ENCODE data around the gene MED10. TPM values are rescaled to one million over a fixed set of nuclear protein-coding genes. Genes with fewer than 3 reads are reported as not detected.

Gene MED10
- total RNA-seq = 10 to 100 TPM; 20.0 to 25.1 (median 22.7) TPM
- polyA plus RNA-seq = 29.4 TPM
- long read RNA-seq, donor 1, transcript MED10-201 (4 exons, 1,141 nt) = major isoform, 34 of 40 reads
- long read RNA-seq, donor 1, partial matches to known transcripts = 4 of 40 reads
- long read RNA-seq, donor 1, other reads (novel, unspliced or antisense) = 2 of 40 reads
- long read RNA-seq, donor 2, transcript MED10-201 (4 exons, 1,141 nt) = major isoform, 9 of 9 reads
- long read RNA-seq, donor 2, partial matches to known transcripts = 0 of 9 reads
- long read RNA-seq, donor 2, other reads (novel, unspliced or antisense) = 0 of 9 reads
- long read RNA-seq, donor 3, transcript MED10-201 (4 exons, 1,141 nt) = major isoform, 54 of 68 reads
- long read RNA-seq, donor 3, partial matches to known transcripts = 0 of 68 reads
- long read RNA-seq, donor 3, other reads (novel, unspliced or antisense) = 13 of 68 reads
- long read RNA-seq, donor 4, transcript MED10-201 (4 exons, 1,141 nt) = major isoform, 13 of 15 reads
- long read RNA-seq, donor 4, partial matches to known transcripts = 0 of 15 reads
- long read RNA-seq, donor 4, other reads (novel, unspliced or antisense) = 1 of 15 reads

- peaks cover 4% of the 10 kb centered on the region for H3K4me1 ChIP-seq (ENCODE audit: control insufficient read depth, insufficient read depth, low read length)
- no peaks in the 10 kb centered on the region for H3K9me3 ChIP-seq (ENCODE audit: control insufficient read depth, low read length)
- peak within 1 kb of the TSS; percentile 72 for H3K4me3 ChIP-seq (ENCODE audit: low read length)
- DNase-seq (peak; percentile 97 to 98 (median 98)), ATAC-seq (peak; percentile 100)
- peak within 1 kb of the TSS; percentile 69 for H3K27ac ChIP-seq (ENCODE audit: low read length)
- no peaks in the 10 kb centered on the region for H3K27me3 ChIP-seq (ENCODE audit: control insufficient read depth, insufficient read depth)
- intact Hi-C loops (cut with DNase I) = loop anchor here in 1 of 4 donors (5.0 kb wide), 1 partner anchor 199 kb away; no protein-coding TSS in a partner anchor
- under 1% methylated on average over 60 of the region's 60 CpGs for WGBS
Measured at GRCh38 chr5:6377905-6378765, at the start of gene MED10. TSS of gene MED10 (minus strand) at chr5:6378547. CDS start at chr5:6378483, 64 bp downstream.

GRCh38 chr5:6427694-6428093, 49.3 kb upstream of the MED10 start:
- Histone ChIP-seq H3K4me1 (ENCODE audit: control insufficient read depth, insufficient read depth, low read length) (peaks cover 3% of the 10 kb centered on the region), H3K4me3 (ENCODE audit: low read length) (no peak overlapping the region), H3K27me3 (ENCODE audit: control insufficient read depth, insufficient read depth) (no peaks in the 10 kb centered on the region), H3K9me3 (ENCODE audit: control insufficient read depth, low read length) (peaks cover 4% of the 10 kb centered on the region), H3K27ac (ENCODE audit: low read length) (no peak overlapping the region)
- ATAC-seq = no peak
- intact Hi-C loops (cut with DNase I) = no loop called here
- 84% methylated on average over 4 of the region's 4 CpGs for WGBS
- no peak for DNase-seq

- H3K9me3 ChIP-seq (ENCODE audit: control insufficient read depth, low read length) = peaks cover 7% of the 10 kb centered on the region
- H3K27ac ChIP-seq (ENCODE audit: low read length) = no peak overlapping the region
- intact Hi-C loops (cut with DNase I) = no loop called here
- DNase-seq = no peak
- no peak overlapping the region for H3K4me3 ChIP-seq (ENCODE audit: low read length)
- no peaks in the 10 kb centered on the region for H3K27me3 ChIP-seq (ENCODE audit: control insufficient read depth, insufficient read depth)
- no peak for ATAC-seq
- no peaks in the 10 kb centered on the region for H3K4me1 ChIP-seq (ENCODE audit: control insufficient read depth, insufficient read depth, low read length)
Measured at GRCh38 chr5:6424700-6425099, 46.4 kb upstream of the MED10 start.

GRCh38 chr5:6424110-6424659, 45.8 kb upstream of the MED10 start:
- 78% methylated on average over 8 of the region's 8 CpGs for WGBS
- H3K4me1 ChIP-seq (ENCODE audit: control insufficient read depth, insufficient read depth, low read length) = no peaks in the 10 kb centered on the region
- peaks cover 7% of the 10 kb centered on the region for H3K9me3 ChIP-seq (ENCODE audit: control insufficient read depth, low read length)
- DNase-seq = no peak
- peak in 1 of 2 donors; percentile 36 for ATAC-seq
- intact Hi-C loops (cut with DNase I) = no loop called here
- H3K27ac ChIP-seq (ENCODE audit: low read length) = no peak overlapping the region
- H3K4me3 ChIP-seq (ENCODE audit: low read length) = no peak overlapping the region
- no peaks in the 10 kb centered on the region for H3K27me3 ChIP-seq (ENCODE audit: control insufficient read depth, insufficient read depth)

GRCh38 chr5:6423327-6424109, 45.2 kb upstream of the MED10 start:
- ATAC-seq = peak in 1 of 2 donors; percentile 29
- WGBS = 66% methylated on average over 13 of the region's 13 CpGs
- no peaks in the 10 kb centered on the region for H3K4me1 ChIP-seq (ENCODE audit: control insufficient read depth, insufficient read depth, low read length)
- intact Hi-C loops (cut with DNase I) = no loop called here
- DNase-seq = no peak
- no peaks in the 10 kb centered on the region for H3K27me3 ChIP-seq (ENCODE audit: control insufficient read depth, insufficient read depth)
- H3K4me3 ChIP-seq (ENCODE audit: low read length) = no peak overlapping the region
- H3K9me3 ChIP-seq (ENCODE audit: control insufficient read depth, low read length) = peaks cover 7% of the 10 kb centered on the region
- no peak overlapping the region for H3K27ac ChIP-seq (ENCODE audit: low read length)

GRCh38 chr5:6419340-6419852, 41.0 kb upstream of the MED10 start:
- Histone ChIP-seq H3K4me3 (ENCODE audit: low read length) (no peak overlapping the region), H3K4me1 (ENCODE audit: control insufficient read depth, insufficient read depth, low read length) (no peaks in the 10 kb centered on the region), H3K9me3 (ENCODE audit: control insufficient read depth, low read length) (peaks cover 4% of the 10 kb centered on the region), H3K27ac (ENCODE audit: low read length) (no peak overlapping the region), H3K27me3 (ENCODE audit: control insufficient read depth, insufficient read depth) (no peaks in the 10 kb centered on the region)
- DNase-seq (no peak), ATAC-seq (no peak)
- WGBS = 33% methylated on average over 8 of the region's 8 CpGs
- intact Hi-C loops (cut with DNase I) = no loop called here

GRCh38 chr5:6418679-6419276, 40.4 kb upstream of the MED10 start:
- intact Hi-C loops (cut with DNase I) = no loop called here
- H3K4me3 ChIP-seq (ENCODE audit: low read length) = no peak overlapping the region
- no peak overlapping the region for H3K27ac ChIP-seq (ENCODE audit: low read length)
- H3K9me3 ChIP-seq (ENCODE audit: control insufficient read depth, low read length) = peaks cover 4% of the 10 kb centered on the region
- WGBS = 71% methylated on average over 3 of the region's 3 CpGs
- DNase-seq (no peak), ATAC-seq (no peak)
- H3K4me1 ChIP-seq (ENCODE audit: control insufficient read depth, insufficient read depth, low read length) = no peaks in the 10 kb centered on the region
- H3K27me3 ChIP-seq (ENCODE audit: control insufficient read depth, insufficient read depth) = no peaks in the 10 kb centered on the region

- Histone ChIP-seq H3K4me1 (ENCODE audit: control insufficient read depth, insufficient read depth, low read length) (no peaks in the 10 kb centered on the region), H3K27me3 (ENCODE audit: control insufficient read depth, insufficient read depth) (no peaks in the 10 kb centered on the region), H3K9me3 (ENCODE audit: control insufficient read depth, low read length) (peaks cover 4% of the 10 kb centered on the region), H3K27ac (ENCODE audit: low read length) (no peak overlapping the region), H3K4me3 (ENCODE audit: low read length) (no peak overlapping the region)
- ATAC-seq (no peak), DNase-seq (no peak)
- 94% methylated on average over 10 of the region's 10 CpGs for WGBS
- intact Hi-C loops (cut with DNase I) = no loop called here
Measured at GRCh38 chr5:6417657-6418056, 39.3 kb upstream of the MED10 start.

- ATAC-seq (no peak), DNase-seq (no peak)
- peaks cover 2% of the 10 kb centered on the region for H3K9me3 ChIP-seq (ENCODE audit: control insufficient read depth, low read length)
- H3K27me3 ChIP-seq (ENCODE audit: control insufficient read depth, insufficient read depth) = no peaks in the 10 kb centered on the region
- intact Hi-C loops (cut with DNase I) = no loop called here
- H3K27ac ChIP-seq (ENCODE audit: low read length) = no peak overlapping the region
- H3K4me1 ChIP-seq (ENCODE audit: control insufficient read depth, insufficient read depth, low read length) = no peaks in the 10 kb centered on the region
- H3K4me3 ChIP-seq (ENCODE audit: low read length) = no peak overlapping the region
- 53% methylated on average over 4 of the region's 4 CpGs for WGBS
Measured at GRCh38 chr5:6412811-6413210, 34.5 kb upstream of the MED10 start.

GRCh38 chr5:6411141-6411540, 32.8 kb upstream of the MED10 start:
- Histone ChIP-seq H3K27me3 (ENCODE audit: control insufficient read depth, insufficient read depth) (no peaks in the 10 kb centered on the region), H3K9me3 (ENCODE audit: control insufficient read depth, low read length) (peaks cover 3% of the 10 kb centered on the region), H3K27ac (ENCODE audit: low read length) (no peak overlapping the region), H3K4me1 (ENCODE audit: control insufficient read depth, insufficient read depth, low read length) (no peaks in the 10 kb centered on the region), H3K4me3 (ENCODE audit: low read length) (no peak overlapping the region)
- ATAC-seq = no peak
- intact Hi-C loops (cut with DNase I) = no loop called here
- no peak for DNase-seq
- 88% methylated on average over 15 of the region's 15 CpGs for WGBS
